Thoracic aorta (tissue), 2 donors: ENCODE measurements around the gene TIAM2. TPM values are rescaled to one million over a fixed set of nuclear protein-coding genes. Genes with fewer than 3 reads are reported as not detected.

Experiments
- ATAC-seq: fragments of 150-250 bp; one replicate; pipeline ENCODE4 v1.8.0; 2017; ENCODE audit warnings: low read depth; ENCODE audit not compliant: insufficient number of reproducible peaks, low FRiP score
- DNase-seq: peaks from one replicate; pipeline ENCODE4 v3.0.0-alpha.2; 2020; ENCODE audit warnings: low spot score
- H3K27ac ChIP-seq, 2 donors: fragments of 200-600 bp; sonication (generic); 1 replicate in 1 of 2; 2 replicates in 1 of 2; pipeline ENCODE4 v1.5.1; 2016; ENCODE audit warnings: mild to moderate bottlenecking in 2 of 2, moderate library complexity in 2 of 2
- H3K27me3 ChIP-seq: fragments of 200-600 bp; sonication (generic); replicated peaks from 2 replicates; pipeline ENCODE4 v1.6.0; 2016; ENCODE audit warnings: mild to moderate bottlenecking; ENCODE audit not compliant: insufficient read depth
- H3K36me3 ChIP-seq: fragments of 200-600 bp; sonication (generic); one replicate; pipeline ENCODE4 v1.5.1; 2016
- H3K4me1 ChIP-seq, 2 donors: fragments of 200-600 bp; sonication (generic); 1 replicate in 1 of 2; 2 replicates in 1 of 2; pipeline versions ENCODE4 v1.5.1 to v1.6.0; 2016; ENCODE audit warnings: low read depth in 2 of 2, mild to moderate bottlenecking in 1 of 2; ENCODE audit not compliant: control insufficient read depth in 1 of 2
- H3K4me3 ChIP-seq: fragments of 200-600 bp; sonication (generic); 2 replicates; pipeline ENCODE4 v1.5.1; 2016; ENCODE audit warnings: mild to moderate bottlenecking
- H3K9me3 ChIP-seq: fragments of 200-600 bp; sonication (generic); 2 replicates; pipeline ENCODE4 v1.5.1; 2016
- total RNA-seq, 2 donors: library from RNA; depleted of rRNA; stranded (reverse); fragments of >200 nt; gene quantifications; one replicate each; pipeline versions ENCODE4 v1.1.0 to v1.2.3, GENCODE V29; 2016
- TF ChIP-seq, protein P1 (sequence below): fragments of 200-600 bp; sonication (generic); IDR thresholded peaks from one replicate; pipeline ENCODE4 v1.5.1; 2019; ENCODE audit warnings: antibody characterized with exemption

Gene TIAM2
- total RNA-seq, 2 donors from 2014 or later, result 17.8 to 22.1 TPM

DNA sequence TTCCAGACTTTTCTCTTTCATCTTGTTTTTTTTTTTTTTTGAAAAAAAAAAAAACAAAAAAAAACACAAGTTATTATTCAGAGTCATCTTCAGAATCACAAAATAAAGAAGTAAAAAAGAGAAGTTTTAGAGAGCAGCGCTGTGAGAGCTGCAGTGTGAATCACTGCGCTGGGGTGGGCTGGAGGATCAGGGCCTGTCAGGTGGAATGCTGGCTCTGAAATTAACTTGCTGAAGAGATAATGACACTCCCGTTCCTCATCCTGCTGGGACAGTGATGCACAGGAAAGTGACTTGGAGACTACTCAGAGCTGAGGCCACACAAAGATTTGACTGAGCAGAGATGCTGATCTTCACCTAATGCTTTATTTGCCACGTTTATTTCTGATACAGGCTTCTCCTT, 226.0 kb downstream of the TIAM2 start:
- DNase-seq, result no peak
- Histone ChIP-seq H3K4me1 (peaks cover 14 to 25% of the 10 kb centered on the region in 2 donors), H3K4me3 (no peak overlapping the region), H3K27ac (no peak overlapping the region), H3K27me3 (no peaks in the 10 kb centered on the region), H3K36me3 (no peaks in the 10 kb centered on the region), H3K9me3 (no peaks in the 10 kb centered on the region)
- TF ChIP-seq, protein P1, sequence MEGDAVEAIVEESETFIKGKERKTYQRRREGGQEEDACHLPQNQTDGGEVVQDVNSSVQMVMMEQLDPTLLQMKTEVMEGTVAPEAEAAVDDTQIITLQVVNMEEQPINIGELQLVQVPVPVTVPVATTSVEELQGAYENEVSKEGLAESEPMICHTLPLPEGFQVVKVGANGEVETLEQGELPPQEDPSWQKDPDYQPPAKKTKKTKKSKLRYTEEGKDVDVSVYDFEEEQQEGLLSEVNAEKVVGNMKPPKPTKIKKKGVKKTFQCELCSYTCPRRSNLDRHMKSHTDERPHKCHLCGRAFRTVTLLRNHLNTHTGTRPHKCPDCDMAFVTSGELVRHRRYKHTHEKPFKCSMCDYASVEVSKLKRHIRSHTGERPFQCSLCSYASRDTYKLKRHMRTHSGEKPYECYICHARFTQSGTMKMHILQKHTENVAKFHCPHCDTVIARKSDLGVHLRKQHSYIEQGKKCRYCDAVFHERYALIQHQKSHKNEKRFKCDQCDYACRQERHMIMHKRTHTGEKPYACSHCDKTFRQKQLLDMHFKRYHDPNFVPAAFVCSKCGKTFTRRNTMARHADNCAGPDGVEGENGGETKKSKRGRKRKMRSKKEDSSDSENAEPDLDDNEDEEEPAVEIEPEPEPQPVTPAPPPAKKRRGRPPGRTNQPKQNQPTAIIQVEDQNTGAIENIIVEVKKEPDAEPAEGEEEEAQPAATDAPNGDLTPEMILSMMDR, result no peak
- ATAC-seq, result no peak

DNA sequence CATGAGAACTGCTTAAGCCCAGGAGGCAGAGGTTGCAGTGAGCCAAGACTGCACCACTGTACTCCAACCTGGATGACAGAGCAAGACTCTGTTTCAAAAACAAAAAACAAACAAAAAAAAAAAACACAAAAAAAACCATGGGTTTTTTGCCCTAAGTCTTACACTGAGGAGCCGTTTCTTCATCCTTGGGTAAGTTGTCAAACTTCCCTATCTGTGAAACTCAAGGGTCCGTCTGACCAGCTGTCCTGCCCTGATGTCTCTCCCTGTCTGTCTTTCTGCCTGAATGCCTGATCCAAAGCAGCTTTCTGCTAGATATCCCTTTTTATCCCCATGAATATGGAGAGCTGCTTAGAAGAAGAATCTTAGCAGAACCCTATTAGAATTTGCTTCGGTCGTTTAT, 227.4 kb downstream of the TIAM2 start:
- TF ChIP-seq, protein P1, result no peak
- peaks cover 14 to 27% of the 10 kb centered on the region in 2 donors for H3K4me1 ChIP-seq
- H3K27me3 ChIP-seq, result no peaks in the 10 kb centered on the region
- ATAC-seq (no peak), DNase-seq (no peak)
- no peak overlapping the region for H3K27ac ChIP-seq
- H3K9me3 ChIP-seq, result no peaks in the 10 kb centered on the region
- no peak overlapping the region for H3K4me3 ChIP-seq
- H3K36me3 ChIP-seq, result no peaks in the 10 kb centered on the region

DNA sequence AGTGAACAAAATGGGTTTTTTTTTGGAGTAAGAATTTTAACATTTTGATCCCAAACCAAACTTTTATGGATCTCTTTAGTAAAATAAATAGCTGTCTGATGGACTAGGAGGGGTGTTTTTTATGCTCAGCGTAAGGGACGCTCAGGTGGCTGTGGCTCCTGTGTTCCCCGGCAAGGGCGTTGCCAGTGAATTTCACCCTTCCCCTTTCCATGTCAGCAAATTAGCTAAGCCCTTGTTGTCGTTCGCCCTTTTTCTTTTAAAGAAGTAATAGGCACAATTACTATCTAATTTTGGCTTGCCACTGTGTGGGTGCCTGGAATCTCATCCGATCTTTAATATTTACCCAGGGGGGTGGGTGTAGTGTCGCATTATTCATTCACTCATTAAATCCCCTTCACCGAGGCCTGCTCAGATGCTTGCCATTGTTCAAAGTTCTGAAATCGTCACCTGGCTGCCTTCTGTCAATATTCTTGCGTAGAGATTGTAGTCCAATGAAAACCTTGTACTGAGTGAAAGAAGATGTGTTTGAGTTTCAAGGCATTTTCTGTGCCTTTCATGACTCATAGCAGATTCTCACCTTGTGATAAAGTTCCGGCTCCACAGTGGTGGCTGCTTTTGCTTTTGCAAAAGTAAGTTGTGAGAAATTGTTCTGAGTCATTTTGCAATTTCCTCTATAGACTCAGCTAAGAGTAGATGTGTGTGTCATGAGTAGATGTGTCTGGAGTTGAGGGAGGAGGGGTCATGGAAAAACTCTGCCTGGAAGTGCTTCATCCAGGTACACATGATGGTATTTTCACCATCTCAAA, 228.7 kb downstream of the TIAM2 start:
- no peak overlapping the region for H3K27ac ChIP-seq
- TF ChIP-seq, protein P1, result no peak
- H3K4me1 ChIP-seq, result peaks cover 14 to 40% of the 10 kb centered on the region in 2 donors
- H3K36me3 ChIP-seq, result no peaks in the 10 kb centered on the region
- ATAC-seq (no peak), DNase-seq (no peak)
- no peak overlapping the region for H3K4me3 ChIP-seq
- H3K9me3 ChIP-seq, result no peaks in the 10 kb centered on the region
- no peaks in the 10 kb centered on the region for H3K27me3 ChIP-seq

DNA sequence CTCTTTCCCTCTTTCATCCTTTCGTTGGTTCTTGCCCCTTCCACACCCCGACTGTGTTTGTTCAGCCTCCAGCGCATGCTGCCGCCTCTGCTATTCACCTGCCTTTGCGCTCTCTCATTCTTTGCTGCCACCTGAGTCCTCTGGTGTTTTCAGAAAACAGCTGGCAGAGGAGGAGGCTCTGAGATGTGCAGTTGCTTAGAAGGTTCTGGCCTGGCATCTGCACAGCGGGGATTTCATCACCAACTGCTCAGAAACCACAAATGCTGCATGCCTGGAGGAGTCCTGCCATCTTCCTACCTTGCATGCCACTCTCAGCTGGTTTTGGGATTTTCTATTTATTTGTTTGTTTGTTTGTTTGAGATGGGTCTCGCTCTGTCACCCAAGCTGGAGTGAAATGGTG, 229.5 kb downstream of the TIAM2 start:
- Histone ChIP-seq H3K4me1 (peaks cover 12 to 37% of the 10 kb centered on the region in 2 donors), H3K27me3 (no peaks in the 10 kb centered on the region), H3K9me3 (no peaks in the 10 kb centered on the region), H3K36me3 (no peaks in the 10 kb centered on the region), H3K4me3 (no peak overlapping the region), H3K27ac (no peak overlapping the region)
- no peak for DNase-seq
- ATAC-seq, result no peak
- TF ChIP-seq, protein P1, result no peak

DNA sequence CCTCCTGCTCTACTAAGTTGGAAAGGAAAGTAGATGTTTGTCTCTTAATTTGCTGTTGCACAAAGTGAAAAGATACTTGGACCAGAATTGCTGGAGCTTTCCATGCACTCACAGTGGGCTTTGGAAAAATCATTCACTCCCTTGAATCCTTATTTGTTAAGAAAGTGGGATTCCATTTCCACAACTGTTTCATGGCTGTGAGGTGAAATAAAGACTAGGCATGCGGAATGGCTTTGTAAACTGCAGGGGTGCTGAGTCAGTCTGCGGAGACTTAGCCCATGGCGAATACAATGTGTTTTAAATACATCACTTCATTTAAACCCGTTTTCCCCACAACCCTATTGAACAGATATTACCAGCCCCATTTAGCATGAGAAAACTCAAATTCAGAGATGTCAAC, 231.9 kb downstream of the TIAM2 start:
- ATAC-seq, result no peak
- Histone ChIP-seq H3K4me3 (no peak overlapping the region), H3K4me1 (peaks cover 0 to 19% of the 10 kb centered on the region in 2 donors), H3K36me3 (no peaks in the 10 kb centered on the region), H3K27ac (no peak overlapping the region), H3K9me3 (no peaks in the 10 kb centered on the region), H3K27me3 (no peaks in the 10 kb centered on the region)
- no peak for DNase-seq
- TF ChIP-seq, protein P1, result no peak
